H7 (cell line): ENCODE measurements around the gene OGG1. TPM values are rescaled to one million over a fixed set of nuclear protein-coding genes. Genes with fewer than 3 reads are reported as not detected.

Source experiments
- DNase-seq: peaks from one replicate; pipeline ENCODE4 v3.0.0; 2012
- H3K27me3 ChIP-seq: 2 replicates; pipeline ENCODE4 v1.6.0; 2011; ENCODE audit warnings: mild to moderate bottlenecking, low read length; ENCODE audit not compliant: control insufficient read depth, insufficient read depth
- H3K36me3 ChIP-seq: replicated peaks from 2 replicates; pipeline ENCODE4 v1.5.1; 2011; ENCODE audit warnings: low read length; ENCODE audit not compliant: control insufficient read depth, insufficient read depth
- H3K4me3 ChIP-seq: 2 replicates; pipeline ENCODE4 v1.5.1; 2011; ENCODE audit warnings: low read depth, mild to moderate bottlenecking, control low read depth, low read length, moderate library complexity; ENCODE audit not compliant: insufficient read depth
- total RNA-seq: library from RNA; depleted of rRNA; stranded (reverse); fragments of >200 nt; shearing (Covaris generic); gene quantifications from 2 replicates; pipeline ENCODE4 v1.2.3, GENCODE V29; 2014

Gene OGG1
- total RNA-seq, 1 experiment from 2014 or later, result 29.3 TPM

GRCh38 chr3:9739181-9739580 is 10.6 kb upstream of the OGG1 start:
- DNase-seq, result no peak
- H3K36me3 ChIP-seq, result peaks cover 68% of the 10 kb centered on the region
- no peaks in the 10 kb centered on the region for H3K27me3 ChIP-seq
- H3K4me3 ChIP-seq, result no peak overlapping the region

- H3K4me3 ChIP-seq, result no peak overlapping the region
- peaks cover 79% of the 10 kb centered on the region for H3K36me3 ChIP-seq
- DNase-seq, result no peak
- no peaks in the 10 kb centered on the region for H3K27me3 ChIP-seq
These were observed 7.2 kb upstream of the OGG1 start for GRCh38 chr3:9742560-9742959.

- Histone ChIP-seq H3K36me3 (peaks cover 75% of the 10 kb centered on the region), H3K27me3 (no peaks in the 10 kb centered on the region), H3K4me3 (no peak overlapping the region)
- DNase-seq, result no peak
These were observed 6.2 kb upstream of the OGG1 start for GRCh38 chr3:9743548-9743947.

GRCh38 chr3:9744162-9744561 is 5.6 kb upstream of the OGG1 start:
- Histone ChIP-seq H3K36me3 (peaks cover 70% of the 10 kb centered on the region), H3K27me3 (no peaks in the 10 kb centered on the region), H3K4me3 (no peak overlapping the region)
- no peak for DNase-seq

GRCh38 chr3:9745521-9745920 is 4.2 kb upstream of the OGG1 start:
- no peak for DNase-seq
- Histone ChIP-seq H3K36me3 (peaks cover 57% of the 10 kb centered on the region), H3K27me3 (no peaks in the 10 kb centered on the region), H3K4me3 (no peak overlapping the region)

GRCh38 chr3:9746330-9746729 is 3.4 kb upstream of the OGG1 start:
- H3K27me3 ChIP-seq, result no peaks in the 10 kb centered on the region
- H3K36me3 ChIP-seq, result peaks cover 51% of the 10 kb centered on the region
- no peak for DNase-seq
- H3K4me3 ChIP-seq, result no peak overlapping the region

- H3K27me3 ChIP-seq, result no peaks in the 10 kb centered on the region
- H3K36me3 ChIP-seq, result peaks cover 50% of the 10 kb centered on the region
- DNase-seq, result no peak
- no peak overlapping the region for H3K4me3 ChIP-seq
These were observed 2.5 kb upstream of the OGG1 start for GRCh38 chr3:9747267-9747666.

GRCh38 chr3:9748031-9748430 is 1.7 kb upstream of the OGG1 start:
- Histone ChIP-seq H3K27me3 (no peaks in the 10 kb centered on the region), H3K36me3 (peaks cover 46% of the 10 kb centered on the region), H3K4me3 (no peak overlapping the region)
- DNase-seq, result no peak

- DNase-seq, result no peak
- Histone ChIP-seq H3K4me3 (peak overlapping the region; percentile 61), H3K36me3 (peaks cover 40% of the 10 kb centered on the region)
These were observed 482 bp upstream of the OGG1 start for GRCh38 chr3:9749296-9749644.

GRCh38 chr3:9750556-9751411 is 1.0 kb downstream of the OGG1 start:
- peak overlapping the region; percentile 65 for H3K4me3 ChIP-seq
- DNase-seq, result no peak
- no peaks in the 10 kb centered on the region for H3K27me3 ChIP-seq
- peaks cover 29% of the 10 kb centered on the region for H3K36me3 ChIP-seq

More at GRCh38 chr3:9749296-9749644, 482 bp upstream of the OGG1 start:
- H3K27me3 ChIP-seq, result no peaks in the 10 kb centered on the region

- DNase-seq, result no peak
- no peak overlapping the region for H3K4me3 ChIP-seq
- no peaks in the 10 kb centered on the region for H3K27me3 ChIP-seq
- peaks cover 15% of the 10 kb centered on the region for H3K36me3 ChIP-seq
These were observed 4.9 kb downstream of the OGG1 start for GRCh38 chr3:9754678-9755077.

GRCh38 chr3:9757427-9757826 is 7.7 kb downstream of the OGG1 start:
- DNase-seq, result no peak
- Histone ChIP-seq H3K4me3 (no peak overlapping the region), H3K36me3 (peaks cover 7% of the 10 kb centered on the region), H3K27me3 (no peaks in the 10 kb centered on the region)

GRCh38 chr3:9760779-9761505 is 11.2 kb downstream of the OGG1 start:
- Histone ChIP-seq H3K4me3 (no peak overlapping the region), H3K27me3 (no peaks in the 10 kb centered on the region; the same call in 1 of the 2 replicates)
- no peak for DNase-seq

GRCh38 chr3:9761919-9762318 is 12.2 kb downstream of the OGG1 start:
- Histone ChIP-seq H3K27me3 (no peaks in the 10 kb centered on the region; the same call in 1 of the 2 replicates), H3K36me3 (peaks cover 2% of the 10 kb centered on the region), H3K4me3 (no peak overlapping the region)
- no peak for DNase-seq

More at GRCh38 chr3:9760779-9761505, 11.2 kb downstream of the OGG1 start:
- peaks cover 3% of the 10 kb centered on the region for H3K36me3 ChIP-seq

GRCh38 chr3:9762871-9763270 is 13.1 kb downstream of the OGG1 start:
- DNase-seq, result no peak
- Histone ChIP-seq H3K27me3 (no peaks in the 10 kb centered on the region; the same call in 1 of the 2 replicates), H3K36me3 (peaks cover 2% of the 10 kb centered on the region), H3K4me3 (no peak overlapping the region)
